HCT116 (cell line): ENCODE results near the gene PRSS22.

Experiments
- CBX3 ChIP-seq: IDR thresholded peaks from 2 replicates; pipeline ENCODE4 v1.6.1; 2012; ENCODE audit warnings: low read depth
- EGR1 ChIP-seq: IDR thresholded peaks from 2 replicates; pipeline ENCODE4 v1.6.1; 2012; ENCODE audit warnings: low read depth
- EZH2 ChIP-seq: fragments of 200-600 bp; sonication (generic); IDR thresholded peaks from 2 replicates; pipeline ENCODE4 v1.6.1; 2017; ENCODE audit warnings: antibody characterized with exemption, mixed run types
- FOSL1 ChIP-seq: IDR thresholded peaks from 2 replicates; pipeline ENCODE4 v1.6.1; 2012; ENCODE audit warnings: low read depth
- JUND ChIP-seq: IDR thresholded peaks from 2 replicates; pipeline ENCODE4 v1.6.1; 2012
- POLR2A ChIP-seq: IDR thresholded peaks from 2 replicates; pipeline ENCODE4 v1.7.0; 2011; ENCODE audit warnings: borderline replicate concordance; ENCODE audit not compliant: insufficient read depth, insufficient read length; ENCODE audit errors: extremely low read depth
- POLR2AphosphoS5 ChIP-seq: IDR thresholded peaks from 2 replicates; pipeline ENCODE4 v1.6.1; 2011; ENCODE audit warnings: mild to moderate bottlenecking, low read depth, low read length, moderate library complexity
- RAD21 ChIP-seq: IDR thresholded peaks from 2 replicates; pipeline ENCODE4 v1.6.1; 2012; ENCODE audit warnings: low read depth, mild to moderate bottlenecking
- SIN3A ChIP-seq: IDR thresholded peaks from 2 replicates; pipeline ENCODE4 v1.6.1; 2012; ENCODE audit warnings: low read depth
- ZFX ChIP-seq: fragments of 450-650 bp; IDR thresholded peaks from 2 replicates; pipeline ENCODE4 v1.6.1; 2017
- ZNF274 ChIP-seq: fragments of 200-500 bp; sonication (Bioruptor generic); IDR thresholded peaks from 2 replicates; pipeline ENCODE4 v1.6.1; 2014; ENCODE audit warnings: mild to moderate bottlenecking, low read depth, low read length, inconsistent platforms
- TF ChIP-seq, protein P1 (sequence below): IDR thresholded peaks from 2 replicates; pipeline ENCODE4 v1.6.1; 2012
- TF ChIP-seq, protein P2 (sequence below), 3 experiments: fragments of 200-600 bp in 1 of 3; sonication (generic) in 1 of 3; IDR thresholded peaks in 2 of 3; conservative IDR thresholded peaks in 1 of 3; 2 replicates each; pipeline ENCODE4 v1.5.1; 2012 to 2017; ENCODE audit warnings: low read depth in 2 of 3, low read length in 2 of 3, antibody characterized with exemption in 1 of 3, borderline replicate concordance in 1 of 3, control low read depth in 1 of 3, mild to moderate bottlenecking in 1 of 3, mixed read lengths in 1 of 3, mixed run types in 1 of 3, moderate library complexity in 1 of 3; ENCODE audit not compliant: insufficient read depth in 1 of 3

DNA sequence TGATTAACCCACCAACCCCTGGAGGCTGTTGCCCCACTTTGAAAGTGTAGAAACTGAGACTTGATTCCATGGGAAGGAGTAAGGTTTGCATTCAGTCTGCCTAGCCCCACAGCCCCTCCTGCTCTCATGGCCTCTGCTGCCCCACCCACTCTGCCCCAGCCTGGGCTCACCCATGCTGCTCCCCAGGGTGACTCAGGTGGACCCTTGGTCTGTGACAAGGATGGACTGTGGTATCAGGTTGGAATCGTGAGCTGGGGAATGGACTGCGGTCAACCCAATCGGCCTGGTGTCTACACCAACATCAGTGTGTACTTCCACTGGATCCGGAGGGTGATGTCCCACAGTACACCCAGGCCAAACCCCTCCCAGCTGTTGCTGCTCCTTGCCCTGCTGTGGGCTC is 53.2 kb downstream of the PRSS22 start:
- no peak for TF ChIP-seq POLR2A
- TF ChIP-seq, protein P1, sequence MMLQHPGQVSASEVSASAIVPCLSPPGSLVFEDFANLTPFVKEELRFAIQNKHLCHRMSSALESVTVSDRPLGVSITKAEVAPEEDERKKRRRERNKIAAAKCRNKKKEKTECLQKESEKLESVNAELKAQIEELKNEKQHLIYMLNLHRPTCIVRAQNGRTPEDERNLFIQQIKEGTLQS: no peak
- TF ChIP-seq, protein P2, sequence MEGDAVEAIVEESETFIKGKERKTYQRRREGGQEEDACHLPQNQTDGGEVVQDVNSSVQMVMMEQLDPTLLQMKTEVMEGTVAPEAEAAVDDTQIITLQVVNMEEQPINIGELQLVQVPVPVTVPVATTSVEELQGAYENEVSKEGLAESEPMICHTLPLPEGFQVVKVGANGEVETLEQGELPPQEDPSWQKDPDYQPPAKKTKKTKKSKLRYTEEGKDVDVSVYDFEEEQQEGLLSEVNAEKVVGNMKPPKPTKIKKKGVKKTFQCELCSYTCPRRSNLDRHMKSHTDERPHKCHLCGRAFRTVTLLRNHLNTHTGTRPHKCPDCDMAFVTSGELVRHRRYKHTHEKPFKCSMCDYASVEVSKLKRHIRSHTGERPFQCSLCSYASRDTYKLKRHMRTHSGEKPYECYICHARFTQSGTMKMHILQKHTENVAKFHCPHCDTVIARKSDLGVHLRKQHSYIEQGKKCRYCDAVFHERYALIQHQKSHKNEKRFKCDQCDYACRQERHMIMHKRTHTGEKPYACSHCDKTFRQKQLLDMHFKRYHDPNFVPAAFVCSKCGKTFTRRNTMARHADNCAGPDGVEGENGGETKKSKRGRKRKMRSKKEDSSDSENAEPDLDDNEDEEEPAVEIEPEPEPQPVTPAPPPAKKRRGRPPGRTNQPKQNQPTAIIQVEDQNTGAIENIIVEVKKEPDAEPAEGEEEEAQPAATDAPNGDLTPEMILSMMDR (IDR thresholded peaks at IDR 0.05 in 2 of 3, conservative IDR thresholded peaks at IDR 0.05 in 1 of 3; ENCODE audit: borderline replicate concordance in 1 of 3, insufficient read depth in 1 of 3, low read depth in 2 of 3, low read length in 2 of 3): no peak
- no peak for TF ChIP-seq ZNF274
- no peak for TF ChIP-seq SIN3A
- TF ChIP-seq POLR2AphosphoS5: no peak
- TF ChIP-seq ZFX: no peak
- TF ChIP-seq JUND: no peak
- no peak for TF ChIP-seq EZH2
- no peak for TF ChIP-seq RAD21
- no peak for TF ChIP-seq FOSL1
- no peak for TF ChIP-seq CBX3
- TF ChIP-seq EGR1: no peak
